NCI-H510A (cell line): ENCODE results near the gene PGLYRP2.
A peak's percentile ranks its signal among the peaks of the same experiment; 100 is the strongest.

Experiments
- DNase-seq: peaks from one replicate; lab custom pipeline; 2025; lab: John Stamatoyannopoulos, UW

The PGLYRP2 gene

DNA sequence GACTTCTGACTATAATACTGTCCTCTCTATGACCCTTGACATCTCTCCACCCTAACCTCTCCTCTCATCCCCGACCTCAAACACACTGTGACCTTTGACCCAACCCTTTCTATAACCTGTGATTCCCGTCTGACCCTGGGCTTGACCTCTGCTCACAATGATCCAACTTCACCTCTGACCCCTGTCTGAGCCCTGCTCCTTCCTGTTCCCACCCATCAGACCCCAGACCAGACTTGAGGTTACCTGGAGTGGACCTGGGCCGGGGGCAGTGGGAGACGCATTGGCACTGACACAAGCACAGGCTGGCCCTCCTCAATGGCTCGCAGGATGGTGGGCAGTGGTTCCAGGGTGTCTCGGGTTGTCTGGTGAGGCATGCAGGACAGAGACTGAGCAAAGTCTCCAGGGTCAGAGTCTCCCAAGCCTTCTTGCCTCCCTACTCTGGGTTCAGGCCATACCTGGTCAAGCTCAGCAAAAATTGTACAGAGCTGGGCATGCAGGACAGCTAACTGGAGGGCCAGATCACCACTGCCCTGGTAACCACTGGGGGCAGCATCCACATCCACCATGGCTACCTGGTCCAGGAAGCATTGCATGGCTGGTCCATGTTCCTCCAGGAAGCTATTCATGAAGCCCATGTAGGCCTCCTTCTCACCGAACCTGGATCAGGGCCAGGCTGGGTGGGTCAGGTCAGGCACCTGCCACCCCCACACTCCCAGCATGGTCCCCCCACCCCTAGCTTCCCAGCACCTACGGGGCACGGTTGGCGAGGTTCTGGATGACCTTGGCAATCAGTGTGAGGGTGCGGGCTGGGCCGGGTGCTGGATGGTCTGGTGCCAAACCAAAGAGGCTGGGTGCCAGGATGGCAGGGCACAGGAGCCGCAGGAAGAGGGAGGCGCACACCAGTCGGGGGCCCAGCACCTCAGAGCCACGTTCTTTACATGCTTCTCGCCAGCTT lies 25.1 kb downstream of the PGLYRP2 start:
- no peak for DNase-seq

DNA sequence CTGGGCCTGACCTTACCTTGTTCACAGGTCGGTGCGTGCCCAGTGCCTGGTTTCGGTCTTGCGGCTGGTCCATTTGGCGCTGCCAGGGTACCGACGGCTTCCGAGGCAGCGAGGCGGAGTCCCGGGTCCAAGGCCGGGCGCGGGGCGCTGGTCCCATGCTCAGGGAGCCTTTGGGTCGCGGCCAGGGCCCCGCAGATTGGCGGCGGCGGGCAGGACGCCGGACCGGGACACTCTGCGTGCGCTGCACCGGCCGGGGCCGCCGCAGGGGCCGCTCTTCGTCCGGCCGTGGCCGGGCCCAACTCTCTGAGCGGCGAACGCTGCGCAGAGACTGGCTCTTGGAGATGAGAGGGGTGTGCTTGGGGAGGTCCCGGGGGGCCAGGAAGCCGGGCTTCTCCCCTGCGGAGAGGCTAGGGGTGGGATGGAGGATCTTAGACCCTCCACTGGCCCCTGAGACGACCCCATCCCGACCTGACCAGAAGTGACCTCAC lies 26.2 kb downstream of the PGLYRP2 start:
- no peak for DNase-seq

DNA sequence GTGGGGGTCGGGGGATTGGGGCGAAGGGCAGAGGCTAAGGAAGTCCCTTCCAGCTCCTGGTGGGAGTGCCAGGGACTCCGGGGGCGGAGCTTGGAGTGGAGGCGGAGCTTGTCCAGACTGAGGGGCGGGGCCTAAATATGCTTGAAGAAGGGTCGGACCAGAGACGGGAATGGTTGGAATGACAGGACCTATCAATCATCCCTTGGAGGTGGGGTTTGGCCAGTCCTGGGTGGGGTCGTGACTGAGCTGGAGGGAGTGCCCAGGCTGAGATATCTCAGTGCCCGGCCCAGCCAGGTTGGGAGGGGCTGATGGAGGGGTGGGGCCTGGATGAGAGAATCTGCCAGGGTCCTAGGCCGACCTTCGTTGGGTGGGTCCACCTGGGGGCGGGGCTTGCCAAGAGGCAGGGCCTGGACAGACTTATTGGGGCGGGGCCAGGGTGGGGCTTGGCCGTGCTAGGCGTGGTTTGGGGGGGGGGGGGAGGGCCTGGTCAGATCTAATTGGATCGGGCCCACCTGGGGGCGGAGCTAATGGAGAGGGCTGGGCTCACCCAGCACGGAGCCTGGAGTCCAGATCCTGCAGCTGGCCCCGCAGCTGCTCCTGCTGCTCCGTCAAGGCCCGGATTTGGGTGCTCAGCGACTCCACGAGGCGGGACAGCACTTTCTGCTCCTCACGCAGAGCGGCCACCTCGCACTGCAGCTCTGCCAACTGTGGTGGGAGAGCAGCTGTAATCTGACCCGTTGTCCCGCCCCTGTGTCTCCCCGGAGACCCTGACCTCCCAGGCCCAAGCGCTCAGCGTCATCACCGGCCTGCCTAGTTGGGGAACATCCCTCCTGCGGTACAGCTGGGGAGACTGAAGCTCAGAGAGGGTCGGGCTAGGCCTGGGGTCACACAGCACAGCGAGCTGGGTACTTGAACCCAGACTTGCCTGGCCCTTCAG lies 26.9 kb downstream of the PGLYRP2 start:
- no peak for DNase-seq

DNA sequence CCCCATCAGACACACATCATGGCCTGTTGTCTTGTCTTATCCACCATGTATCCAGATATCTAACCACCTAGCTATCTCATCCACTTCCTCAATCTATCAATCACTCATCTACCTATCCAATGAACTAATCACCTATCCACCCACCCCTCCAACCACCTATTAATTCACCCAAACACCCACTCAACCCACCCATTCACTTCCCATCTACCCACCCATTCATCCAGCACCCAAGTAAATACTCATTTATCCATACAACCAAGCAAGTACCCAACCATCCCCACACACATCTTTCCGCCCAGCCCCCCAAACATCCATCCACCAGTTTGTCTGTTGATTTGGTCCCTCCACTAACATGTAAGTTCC lies 28.8 kb downstream of the PGLYRP2 start:
- no peak for DNase-seq

DNA sequence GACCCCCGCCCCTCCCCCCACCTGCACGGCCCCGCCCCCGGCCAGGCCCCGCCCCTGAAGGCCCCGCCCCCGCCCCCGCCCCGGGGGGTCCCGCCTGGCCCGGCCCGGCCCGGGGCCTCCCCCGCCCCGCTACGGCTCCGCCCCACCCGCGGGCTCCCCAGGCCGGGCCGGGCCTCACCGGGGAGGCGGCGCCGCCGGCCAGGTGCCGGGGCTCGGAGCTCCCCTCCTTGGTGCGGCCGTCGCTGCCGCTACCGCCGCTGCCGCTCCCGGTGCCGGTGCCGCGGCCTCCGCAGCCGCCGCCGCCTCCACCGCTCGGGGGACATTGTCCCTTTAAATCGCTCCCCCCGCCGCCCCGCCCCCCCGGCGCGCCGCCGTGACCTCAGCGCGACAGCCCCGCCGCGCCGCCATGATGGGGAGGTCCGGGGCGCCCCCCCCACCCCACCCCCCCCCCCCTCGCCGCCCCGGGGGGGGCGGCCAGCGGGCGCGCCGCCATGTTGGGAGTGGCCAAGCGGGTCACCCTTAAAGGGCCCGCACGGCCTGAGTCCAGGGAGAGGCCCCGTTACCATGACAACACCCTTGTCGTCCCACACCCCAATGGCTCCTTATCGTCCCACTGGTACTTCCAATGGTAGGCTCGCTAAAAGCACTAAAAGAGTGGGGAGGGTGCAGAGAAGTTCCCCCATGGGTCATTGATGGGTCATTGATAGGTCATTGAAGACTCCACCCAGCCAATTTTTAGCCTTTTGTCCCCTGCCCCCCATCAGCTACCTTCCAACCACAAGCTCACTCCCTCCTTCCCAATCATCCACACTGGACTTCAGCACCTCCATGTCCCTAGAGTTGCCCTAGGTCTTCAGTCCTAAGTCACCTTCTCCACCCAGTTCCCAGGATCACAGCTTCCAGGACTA lies 29.4 kb downstream of the PGLYRP2 start, which contains the start of gene WIZ:
WIZ (minus strand) TSS at position 337 of the 908 bp plus-strand sequence. CDS start 1,649 bp downstream, outside the sequence.
- DNase-seq, result peak; percentile 57

DNA sequence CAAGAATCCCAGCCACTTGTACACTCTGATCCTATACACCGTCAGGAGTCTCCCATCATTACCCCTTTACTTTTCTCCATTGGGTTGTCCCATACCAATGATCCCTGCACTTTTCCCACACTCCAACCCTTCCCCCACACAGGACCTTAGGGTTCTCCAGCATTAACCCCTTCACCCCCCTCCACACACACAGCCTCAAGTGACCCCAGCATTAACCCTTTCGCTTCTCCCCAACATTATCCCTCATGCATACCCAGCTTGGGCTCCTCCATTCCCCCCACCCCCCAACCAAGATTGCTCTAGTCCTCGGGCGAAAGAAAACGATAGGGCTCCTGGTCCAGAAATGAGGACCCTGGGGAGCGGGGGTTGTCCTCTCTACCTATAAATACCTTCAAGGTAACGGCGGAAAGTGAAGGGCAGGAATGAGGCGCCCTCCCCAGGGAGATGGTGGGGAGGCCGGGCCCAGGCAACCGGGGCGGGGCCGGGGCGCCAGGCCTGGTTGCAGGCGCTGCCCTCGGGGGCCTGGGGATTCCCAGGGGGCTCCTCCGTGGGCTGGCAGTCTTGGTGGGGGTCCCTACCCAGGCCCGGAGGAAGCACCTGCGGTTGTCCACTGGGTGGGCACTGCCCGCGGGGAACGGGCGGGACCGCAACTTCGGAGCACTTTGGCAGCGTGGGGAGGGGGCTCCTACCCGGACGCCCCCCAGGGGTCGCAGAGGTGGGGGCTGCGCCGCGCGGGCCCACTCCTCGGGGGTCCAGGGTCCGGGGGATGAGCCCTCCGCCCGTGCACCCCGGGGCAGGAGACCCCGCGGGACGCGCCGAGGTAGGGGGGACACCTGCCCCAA lies 30.3 kb downstream of the PGLYRP2 start:
- DNase-seq, result no peak

DNA sequence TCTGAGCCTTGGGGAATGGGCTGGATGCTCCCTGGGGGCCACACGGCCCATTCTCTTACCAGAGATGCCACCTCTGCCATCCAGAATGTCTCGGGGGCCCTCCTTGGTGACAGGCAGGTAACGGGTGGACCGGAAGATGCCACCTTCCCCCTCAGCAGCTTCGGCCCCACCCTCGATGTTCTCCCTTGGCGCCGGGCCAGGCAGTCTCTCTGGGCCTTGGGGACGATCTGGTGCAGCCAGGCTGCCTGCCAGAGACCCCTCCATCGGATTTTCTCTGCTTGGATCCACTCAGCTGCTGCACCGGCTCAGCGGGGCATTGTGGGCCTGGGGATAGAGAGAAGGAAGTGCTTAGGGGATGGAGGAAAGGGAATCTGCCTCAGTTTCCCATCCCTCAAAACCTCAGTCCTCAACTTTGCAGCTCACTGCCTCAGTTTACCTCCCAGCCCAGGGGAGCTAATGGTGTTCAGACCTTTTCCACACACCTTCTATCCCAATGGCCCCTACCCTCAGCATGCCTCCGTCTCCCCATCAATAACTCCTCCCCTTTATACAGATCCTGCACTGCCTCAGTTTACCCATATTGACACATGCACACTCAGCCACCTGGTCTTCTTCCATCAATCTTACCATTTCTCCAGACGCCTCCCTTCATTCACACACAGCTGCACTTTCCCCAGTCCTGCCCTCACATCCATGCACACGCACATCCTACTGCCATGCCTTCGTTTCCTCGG lies 31.1 kb downstream of the PGLYRP2 start:
- DNase-seq, result no peak

DNA sequence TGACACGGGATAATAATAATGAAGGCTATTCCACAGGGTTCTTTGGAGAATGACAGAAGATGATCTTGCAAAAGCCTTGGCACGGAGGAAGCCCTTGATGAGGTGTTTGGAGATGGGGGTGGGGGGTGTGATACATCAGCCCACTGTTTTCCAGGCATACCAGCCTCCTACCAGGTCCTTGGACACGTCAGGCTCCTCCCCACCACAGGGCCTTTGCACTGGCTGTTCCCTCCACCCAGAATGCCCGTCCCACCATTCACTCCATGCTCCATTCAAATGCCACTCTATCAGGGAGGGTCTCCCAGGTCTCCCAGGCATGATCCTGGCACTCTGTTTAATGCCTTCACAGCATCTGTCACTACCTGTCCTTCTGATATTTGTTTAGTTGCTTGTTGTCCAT lies 32.2 kb downstream of the PGLYRP2 start:
- DNase-seq, result no peak

DNA sequence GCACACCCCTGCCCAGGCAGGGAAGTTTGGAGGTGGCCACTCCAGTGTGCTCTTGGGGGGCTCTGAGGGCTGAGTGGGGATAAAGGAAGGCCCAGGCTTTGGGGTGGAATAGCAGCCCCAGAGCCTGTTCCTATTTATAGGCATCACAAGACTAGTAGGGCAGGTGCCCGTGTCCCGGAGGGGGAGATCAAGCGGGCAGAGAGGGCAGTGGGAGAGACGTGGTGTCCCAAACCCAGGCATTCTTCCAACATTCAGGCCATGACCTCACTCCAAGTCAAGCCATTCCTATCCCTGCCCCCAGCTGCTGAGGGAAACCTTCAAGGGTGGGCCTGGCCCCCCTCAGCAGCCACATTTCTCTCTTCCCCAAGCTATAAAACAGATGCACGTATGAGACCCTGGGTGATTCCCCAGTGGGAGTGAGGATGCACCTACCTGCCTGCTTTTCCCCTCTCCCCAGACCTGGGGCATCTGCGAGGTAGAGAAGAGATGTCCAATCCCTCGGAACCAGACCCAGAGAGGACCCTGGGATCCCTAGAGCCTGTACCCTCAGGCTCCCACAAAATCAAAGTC lies 33.4 kb downstream of the PGLYRP2 start:
- DNase-seq, result no peak

DNA sequence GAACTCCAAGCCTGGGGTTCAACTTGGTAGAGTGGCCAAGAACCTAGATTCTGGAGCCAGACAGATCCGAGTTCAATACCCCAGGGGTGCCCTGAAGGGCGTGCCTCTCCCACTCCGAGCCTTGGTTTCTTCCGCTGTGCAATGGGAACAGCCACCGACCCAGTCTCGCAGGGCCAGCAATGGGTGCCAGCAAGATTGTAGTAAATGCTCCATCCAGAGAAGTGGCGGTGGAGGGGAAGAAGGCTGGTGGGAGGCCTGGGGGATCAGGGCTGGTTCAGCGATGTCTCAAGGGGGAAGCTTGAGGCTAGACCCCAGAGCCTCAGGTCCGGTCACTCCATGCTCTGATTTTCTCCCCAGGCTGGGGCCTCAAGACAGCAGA lies 34.1 kb downstream of the PGLYRP2 start:
- no peak for DNase-seq

DNA sequence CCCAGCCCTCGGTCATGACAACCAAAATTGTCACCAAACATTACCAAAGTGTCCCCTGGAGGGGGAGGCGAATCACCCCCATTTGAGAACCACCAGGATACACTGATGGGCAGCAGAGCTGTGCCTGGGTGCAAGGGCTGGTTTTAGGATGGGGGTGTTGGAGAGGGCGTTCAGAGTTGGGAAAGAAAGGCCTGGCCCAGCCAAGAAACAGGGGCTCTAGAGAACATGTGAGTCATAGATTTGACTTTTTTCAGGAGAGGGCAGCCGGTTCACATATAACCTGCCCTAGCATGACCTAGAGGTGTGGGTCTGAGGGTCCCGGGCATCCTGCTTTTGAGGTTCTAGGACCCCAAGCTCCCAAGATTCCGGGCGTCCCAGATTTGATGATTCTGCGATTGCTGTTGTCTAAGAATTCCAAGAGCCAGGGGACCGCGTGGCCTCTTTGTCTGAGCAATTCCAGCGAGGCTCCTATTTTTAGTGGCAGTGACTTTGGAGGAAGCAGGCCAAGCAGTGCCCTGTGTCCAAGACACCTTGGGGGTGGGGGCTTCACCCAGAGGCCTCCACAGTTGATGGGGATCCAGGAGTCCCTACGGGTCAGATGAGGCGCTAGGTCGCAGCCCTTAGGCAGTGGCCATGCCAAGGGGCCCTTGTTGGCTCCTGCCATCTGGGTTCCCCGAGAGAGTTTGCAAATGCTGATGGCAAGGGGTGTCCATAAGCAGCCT lies 34.6 kb downstream of the PGLYRP2 start:
- no peak for DNase-seq

DNA sequence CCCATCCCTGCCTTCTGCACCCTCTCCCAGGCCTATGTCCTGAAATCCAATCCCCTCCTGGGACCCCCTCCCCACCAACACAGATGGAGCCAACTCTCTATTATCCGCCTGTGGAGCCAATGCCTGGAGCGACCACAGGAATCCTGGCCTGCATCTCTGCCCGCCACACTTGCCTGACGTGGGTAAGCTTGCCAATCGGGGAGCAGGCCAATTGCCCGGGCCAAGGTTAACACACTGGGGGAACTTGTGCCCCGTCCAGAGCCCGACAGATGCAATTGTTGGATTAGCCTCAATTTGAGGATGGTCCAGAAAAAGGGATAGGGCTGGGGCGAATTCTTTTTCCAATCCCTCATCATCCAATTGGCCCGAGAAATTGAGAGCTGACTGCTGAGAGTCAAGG lies 35.5 kb downstream of the PGLYRP2 start:
- no peak for DNase-seq

DNA sequence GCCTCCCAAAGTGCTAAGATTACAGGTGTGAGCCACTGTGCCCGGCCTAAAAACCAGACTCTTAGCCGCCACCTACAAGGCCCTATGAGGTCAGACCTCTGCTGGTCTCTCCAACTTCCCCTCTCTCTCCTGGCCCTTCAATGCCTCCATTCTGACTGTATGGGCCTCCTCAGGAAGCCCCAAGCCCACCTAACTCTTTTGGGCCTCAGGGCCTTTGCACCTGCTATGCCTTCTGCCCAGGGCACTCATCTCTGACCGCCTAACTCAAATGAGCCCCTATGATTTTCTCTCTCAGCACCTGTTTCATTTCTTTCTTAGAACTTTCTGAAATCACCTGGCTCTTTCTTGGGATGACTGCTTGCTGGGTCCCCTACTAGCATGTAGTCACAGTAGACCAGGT lies 36.0 kb downstream of the PGLYRP2 start:
- no peak for DNase-seq

DNA sequence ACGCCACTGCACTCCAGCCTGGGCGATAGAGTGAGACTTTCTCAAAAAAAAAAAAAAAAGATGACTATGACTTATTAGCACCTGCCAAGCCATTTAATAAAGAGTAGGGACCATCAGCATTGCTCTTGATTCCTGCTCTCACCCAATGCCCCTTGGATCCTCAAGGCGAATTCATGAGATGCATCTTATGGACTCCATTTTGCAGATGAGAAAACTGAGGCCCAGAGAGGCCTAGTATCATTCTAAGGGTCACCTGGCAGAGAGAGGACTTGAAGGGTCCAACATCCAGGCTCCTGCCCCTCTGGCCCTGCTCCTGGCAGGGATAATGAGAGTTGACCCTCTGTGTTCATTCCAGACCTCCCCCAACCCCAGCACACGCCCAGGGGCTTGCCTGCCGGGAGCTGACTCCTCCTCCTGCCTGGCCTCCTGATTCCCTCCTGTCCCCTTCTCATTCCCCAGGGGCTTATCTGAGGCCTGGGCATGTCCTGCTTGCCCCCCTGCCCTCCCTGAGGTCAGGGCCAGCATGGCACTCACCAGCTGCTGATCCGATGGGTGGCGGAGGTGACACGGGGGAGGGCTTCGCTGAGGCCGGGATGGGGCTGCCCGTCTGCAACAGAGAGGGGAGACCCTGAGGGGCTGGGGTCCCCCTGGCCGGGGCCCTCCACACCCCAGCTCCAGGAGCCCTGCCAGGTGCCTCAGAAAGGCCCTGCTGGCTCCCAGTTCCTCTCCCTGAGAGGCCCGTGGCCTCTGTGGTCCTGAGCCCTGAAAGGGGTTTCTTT lies 37.0 kb downstream of the PGLYRP2 start:
- no peak for DNase-seq

DNA sequence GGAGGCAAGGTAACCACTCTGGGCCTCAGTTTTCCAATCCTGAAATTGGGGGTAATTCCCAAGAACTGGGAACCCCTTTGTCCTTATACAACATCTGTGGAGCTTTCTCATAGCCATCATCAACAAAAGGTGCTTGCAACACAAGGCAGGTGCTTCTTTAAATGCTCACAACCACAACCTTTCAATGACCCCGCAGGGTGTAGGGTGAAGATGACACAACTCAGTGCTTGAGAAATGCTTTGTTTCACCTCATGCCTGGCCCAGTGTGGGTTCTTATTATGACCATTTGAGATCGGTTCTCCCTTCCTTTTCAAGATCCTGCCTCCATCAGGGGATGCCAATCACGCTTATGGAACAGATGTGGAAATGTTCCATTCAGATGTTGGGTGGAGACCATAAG lies 38.0 kb downstream of the PGLYRP2 start:
- DNase-seq, result no peak

DNA sequence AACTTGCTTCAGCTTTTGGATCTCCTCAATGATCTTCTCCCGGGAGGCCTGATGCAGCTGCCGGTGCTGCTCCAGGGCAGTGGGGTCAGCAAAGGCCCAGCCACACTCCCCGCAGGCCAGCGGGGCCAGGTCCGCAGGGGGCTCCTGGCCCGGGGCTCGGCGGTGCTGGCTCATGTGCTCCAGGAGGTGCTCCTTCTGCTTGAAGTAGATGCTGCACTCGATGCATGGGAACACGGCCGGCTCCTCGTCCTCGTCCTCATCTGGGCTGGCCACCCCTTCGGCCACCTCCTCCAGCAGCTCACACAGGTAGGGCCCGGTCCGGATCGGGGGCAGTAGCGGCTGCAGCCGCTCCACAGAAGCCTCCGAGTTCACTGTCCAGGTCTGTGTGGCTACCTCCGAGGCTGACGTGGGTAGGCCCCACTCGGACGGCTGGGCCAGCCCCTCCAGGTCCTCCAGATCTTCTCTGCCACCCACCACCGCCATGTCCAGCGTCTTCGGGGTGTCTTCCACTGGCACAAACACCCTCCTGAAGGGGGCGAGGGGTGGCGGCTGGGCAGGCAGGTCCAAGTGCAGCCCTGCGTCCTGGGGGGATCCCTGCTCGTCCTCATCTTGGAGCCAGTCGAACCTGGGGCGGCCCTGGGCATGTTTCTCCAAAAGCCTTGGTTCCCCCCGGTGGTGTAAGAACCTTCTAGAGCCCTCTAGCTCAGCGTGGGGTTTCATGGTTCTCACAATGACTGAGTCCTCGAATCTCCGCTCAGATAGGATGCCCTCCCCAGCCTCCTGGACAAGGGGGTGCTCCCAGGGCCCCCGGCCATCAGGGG lies 39.3 kb downstream of the PGLYRP2 start:
- DNase-seq, result no peak
